ENCODE measurements around the gene PRM3.

- no peak for TF ChIP-seq CTCF (IDR thresholded peaks at IDR 0.05; ENCODE audit: low read depth, low read length, missing input control)
- no peak for TF ChIP-seq FOXA1 (IDR thresholded peaks at IDR 0.05)
- no peak for TF ChIP-seq HNF4G (IDR thresholded peaks at IDR 0.05)
- TF ChIP-seq ATF3 (IDR thresholded peaks at IDR 0.05): no peak
- no peak for TF ChIP-seq TAF1 (conservative IDR thresholded peaks at IDR 0.05)
- no peak for TF ChIP-seq REST (IDR thresholded peaks at IDR 0.05)
- TF ChIP-seq JUND (IDR thresholded peaks at IDR 0.05): no peak
- no peak for TF ChIP-seq MAX (IDR thresholded peaks at IDR 0.05)
- no peak for TF ChIP-seq SP1 (IDR thresholded peaks at IDR 0.05)
- TF ChIP-seq RAD21 (IDR thresholded peaks at IDR 0.05): no peak
- no peak for TF ChIP-seq RXRA (IDR thresholded peaks at IDR 0.05)
- no peak for TF ChIP-seq YY1 (IDR thresholded peaks at IDR 0.05)
These were observed 19.2 kb downstream of the PRM3 start for GRCh38 chr16:11253995-11254912.
